Endothelial cell (in vitro differentiated cells): Measurements from ENCODE around the gene HSPA1A. TPM values are rescaled to one million over a fixed set of nuclear protein-coding genes. Genes with fewer than 3 reads are reported as not detected.
"Not testable (repeated sequence)": the region's sequence is repeated elsewhere in the genome, so short reads cannot be mapped to it uniquely, and the experiment has no call there.

ENCODE experiments used
- DNase-seq: peaks from one replicate; pipeline ENCODE4 v3.0.0; 2021; ENCODE audit warnings: low spot score
- H3K27ac Mint-ChIP-seq: one replicate; pipeline ENCODE4 v1.8.0; 2021; ENCODE audit warnings: mixed read lengths, inconsistent platforms; ENCODE audit not compliant: unreplicated experiment
- H3K27me3 Mint-ChIP-seq: one replicate; pipeline ENCODE4 v1.8.0; 2021; ENCODE audit warnings: mild to moderate bottlenecking, moderate library complexity, mixed read lengths, inconsistent platforms; ENCODE audit not compliant: unreplicated experiment
- H3K36me3 Mint-ChIP-seq: one replicate; pipeline ENCODE4 v1.8.0; 2021; ENCODE audit warnings: mild to moderate bottlenecking, low read depth, mixed read lengths, inconsistent platforms; ENCODE audit not compliant: unreplicated experiment
- H3K4me1 Mint-ChIP-seq: one replicate; pipeline ENCODE4 v1.8.0; 2021; ENCODE audit warnings: mild to moderate bottlenecking, mixed read lengths, inconsistent platforms; ENCODE audit not compliant: unreplicated experiment
- H3K4me3 Mint-ChIP-seq: one replicate; pipeline ENCODE4 v1.8.0; 2021; ENCODE audit warnings: mild to moderate bottlenecking, mixed read lengths, inconsistent platforms; ENCODE audit not compliant: unreplicated experiment
- H3K9me3 Mint-ChIP-seq: one replicate; pipeline ENCODE4 v1.8.0; 2021; ENCODE audit warnings: mixed read lengths, inconsistent platforms; ENCODE audit not compliant: unreplicated experiment
- CTCF ChIP-seq: fragments of 200-600 bp; sonication (generic); IDR thresholded peaks from one replicate; pipeline ENCODE4 v1.5.0; 2021; ENCODE audit warnings: antibody characterized with exemption; ENCODE audit not compliant: unreplicated experiment
- total RNA-seq: library from RNA; stranded (reverse); fragmentation: NEBNext Ultra II Directional; extraction: Animal tissue kit (Norgen Biotek cat#: 25700); gene quantifications from one replicate; pipeline ENCODE4 v1.2.1, GENCODE V29; 2021; ENCODE audit not compliant: unreplicated experiment

HSPA1A gene
- total RNA-seq, 1 donor from 2014 or later: 27.2 TPM

GRCh38 chr6:31794866-31795615, 20.3 kb upstream of the HSPA1A start:
- H3K27me3 Mint-ChIP-seq: peaks cover 8% of the 10 kb centered on the region
- no peak for TF ChIP-seq CTCF
- H3K27ac Mint-ChIP-seq: peak overlapping the region; percentile 97
- H3K4me3 Mint-ChIP-seq: peak overlapping the region; percentile 98
- H3K36me3 Mint-ChIP-seq: peaks cover 12% of the 10 kb centered on the region
- peaks cover 19% of the 10 kb centered on the region for H3K4me1 Mint-ChIP-seq
- DNase-seq: no peak
- no peaks in the 10 kb centered on the region for H3K9me3 Mint-ChIP-seq

GRCh38 chr6:31795616-31796298, 19.6 kb upstream of the HSPA1A start, which contains the start of gene VARS1:
TSS of gene VARS1 (minus strand) at chr6:31795752. CDS start at chr6:31795217, 535 bp downstream.
- Mint-ChIP-seq H3K27ac (peak within 1 kb of the TSS; percentile 97), H3K36me3 (peaks cover 9% of the 10 kb centered on the region), H3K9me3 (no peaks in the 10 kb centered on the region), H3K4me3 (peak within 1 kb of the TSS; percentile 98), H3K4me1 (peaks cover 16% of the 10 kb centered on the region), H3K27me3 (peaks cover 8% of the 10 kb centered on the region)
- TF ChIP-seq CTCF: peak; percentile 74
- DNase-seq: peak; percentile 82

GRCh38 chr6:31796993-31797385, 18.4 kb upstream of the HSPA1A start:
- peaks cover 6% of the 10 kb centered on the region for H3K27me3 Mint-ChIP-seq
- DNase-seq: no peak
- no peak for TF ChIP-seq CTCF
- peak overlapping the region; percentile 75 for H3K4me3 Mint-ChIP-seq
- H3K4me1 Mint-ChIP-seq: peaks cover 14% of the 10 kb centered on the region
- no peak overlapping the region for H3K27ac Mint-ChIP-seq
- H3K9me3 Mint-ChIP-seq: no peaks in the 10 kb centered on the region
- H3K36me3 Mint-ChIP-seq: peaks cover 4% of the 10 kb centered on the region

GRCh38 chr6:31797588-31797987, 17.8 kb upstream of the HSPA1A start:
- DNase-seq: no peak
- Mint-ChIP-seq H3K36me3 (peaks cover 4% of the 10 kb centered on the region), H3K4me1 (peaks cover 14% of the 10 kb centered on the region), H3K4me3 (no peak overlapping the region), H3K27me3 (peaks cover 6% of the 10 kb centered on the region), H3K9me3 (no peaks in the 10 kb centered on the region), H3K27ac (no peak overlapping the region)
- no peak for TF ChIP-seq CTCF

- H3K4me1 Mint-ChIP-seq: peaks cover 8% of the 10 kb centered on the region
- H3K4me3 Mint-ChIP-seq: no peak overlapping the region
- H3K27ac Mint-ChIP-seq: no peak overlapping the region
- peaks cover 6% of the 10 kb centered on the region for H3K27me3 Mint-ChIP-seq
- H3K9me3 Mint-ChIP-seq: no peaks in the 10 kb centered on the region
- no peak for DNase-seq
- TF ChIP-seq CTCF: no peak
- H3K36me3 Mint-ChIP-seq: peaks cover 4% of the 10 kb centered on the region
Measured at GRCh38 chr6:31799781-31800180, 15.6 kb upstream of the HSPA1A start.

- H3K36me3 Mint-ChIP-seq, H3K4me1 Mint-ChIP-seq, DNase-seq, H3K27me3 Mint-ChIP-seq, H3K9me3 Mint-ChIP-seq, H3K27ac Mint-ChIP-seq, H3K4me3 Mint-ChIP-seq: not testable (repeated sequence)
Measured at GRCh38 chr6:31801031-31801927, 14.1 kb upstream of the HSPA1A start.
